Epidermal melanocyte (primary cell): Measurements from ENCODE around the gene ADGRG2.
"Not testable (repeated sequence)": the region's sequence is repeated elsewhere in the genome, so short reads cannot be mapped to it uniquely, and the experiment has no call there.

Experiments
- DNase-seq: peaks from one replicate; pipeline ENCODE4 v3.0.0; 2011; ENCODE audit warnings: low spot score; ENCODE audit not compliant: insufficient read length

Gene ADGRG2

GRCh38 chrX:18998653-18999052, 123.6 kb downstream of the ADGRG2 start:
- DNase-seq: no peak

DNA sequence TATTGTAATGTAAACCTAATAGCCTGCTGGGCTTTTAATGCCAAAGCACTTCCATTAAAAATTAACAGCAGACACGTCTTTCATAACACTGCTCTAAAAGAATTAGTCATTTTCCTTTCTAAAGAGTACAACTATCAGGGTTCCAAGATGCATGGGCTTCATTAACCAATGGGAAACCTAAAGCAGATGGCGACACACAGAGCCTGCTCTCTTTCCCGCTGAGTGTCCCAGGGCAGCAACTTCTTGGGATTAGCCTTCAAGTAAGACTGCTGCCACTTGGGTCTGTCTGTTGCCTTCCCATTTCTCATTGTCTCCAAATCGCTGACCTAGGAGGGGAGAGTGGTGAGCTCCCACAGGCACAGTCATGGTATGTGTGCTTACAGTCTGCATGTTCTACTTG, 124.4 kb downstream of the ADGRG2 start:
- DNase-seq: no peak

DNA sequence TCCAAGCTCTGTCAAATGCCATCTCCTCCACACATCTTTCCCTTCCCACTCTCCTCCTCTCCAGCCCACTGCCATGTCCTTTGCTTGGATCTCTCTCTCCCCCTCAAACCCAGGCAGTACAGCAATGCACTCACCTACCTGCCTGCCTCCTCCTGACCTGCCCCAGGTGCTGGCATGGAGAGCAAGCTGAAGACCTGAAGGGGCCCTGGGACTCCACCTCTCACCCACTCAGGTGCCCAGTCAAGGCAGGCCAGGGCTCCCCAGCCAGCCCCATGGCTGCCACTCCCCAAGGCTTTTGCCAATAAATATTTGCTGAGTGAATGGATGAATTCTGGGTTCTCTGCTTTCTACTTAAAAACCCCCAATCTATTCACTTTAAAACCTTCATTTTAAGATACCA, 125.7 kb downstream of the ADGRG2 start:
- DNase-seq: no peak

DNA sequence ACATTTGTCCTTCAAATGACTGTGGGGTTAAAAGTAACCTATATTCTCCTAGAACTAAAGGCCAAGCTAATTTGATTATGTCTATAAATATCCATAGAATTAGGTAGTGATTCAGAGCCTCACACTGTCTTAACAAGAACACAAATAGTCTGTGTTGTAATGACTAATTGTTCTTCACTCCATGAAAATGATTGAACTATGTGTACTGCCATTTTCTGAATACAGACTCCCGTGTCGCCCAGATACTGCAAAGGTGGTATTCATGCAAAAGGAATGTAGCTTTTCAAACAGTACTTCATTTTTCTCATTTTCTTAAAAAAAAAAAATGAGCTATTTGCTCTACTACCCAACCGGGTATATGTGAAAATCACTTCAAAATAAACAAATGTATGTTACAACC, 127.0 kb downstream of the ADGRG2 start:
- no peak for DNase-seq

- no peak for DNase-seq
Observed at GRCh38 chrX:18994713-18995112, 127.6 kb downstream of the ADGRG2 start.

DNA sequence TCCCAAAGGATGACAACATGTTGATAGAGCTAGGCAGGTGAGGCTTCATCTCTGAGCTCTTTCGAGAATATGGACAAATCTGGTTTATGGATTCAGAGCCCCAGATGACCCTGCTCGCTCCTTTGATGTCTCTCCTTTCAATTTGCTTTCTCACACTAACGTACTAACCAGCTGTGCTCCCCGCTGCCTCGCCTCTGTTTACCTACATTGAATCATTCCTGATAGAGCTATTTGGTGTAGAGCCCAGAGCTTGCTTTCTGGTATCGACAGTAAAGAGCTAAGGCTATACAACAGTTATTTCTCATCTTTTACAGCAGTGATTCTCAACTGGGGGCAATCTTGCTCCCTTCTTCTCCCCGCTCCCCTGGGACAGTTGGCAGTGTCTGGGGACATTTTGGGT, 129.4 kb downstream of the ADGRG2 start:
- DNase-seq: no peak

- no peak for DNase-seq
Observed at GRCh38 chrX:18985186-18985435, 137.2 kb downstream of the ADGRG2 start.

GRCh38 chrX:18984381-18985185, 137.7 kb downstream of the ADGRG2 start:
- peak; percentile 41 for DNase-seq

DNA sequence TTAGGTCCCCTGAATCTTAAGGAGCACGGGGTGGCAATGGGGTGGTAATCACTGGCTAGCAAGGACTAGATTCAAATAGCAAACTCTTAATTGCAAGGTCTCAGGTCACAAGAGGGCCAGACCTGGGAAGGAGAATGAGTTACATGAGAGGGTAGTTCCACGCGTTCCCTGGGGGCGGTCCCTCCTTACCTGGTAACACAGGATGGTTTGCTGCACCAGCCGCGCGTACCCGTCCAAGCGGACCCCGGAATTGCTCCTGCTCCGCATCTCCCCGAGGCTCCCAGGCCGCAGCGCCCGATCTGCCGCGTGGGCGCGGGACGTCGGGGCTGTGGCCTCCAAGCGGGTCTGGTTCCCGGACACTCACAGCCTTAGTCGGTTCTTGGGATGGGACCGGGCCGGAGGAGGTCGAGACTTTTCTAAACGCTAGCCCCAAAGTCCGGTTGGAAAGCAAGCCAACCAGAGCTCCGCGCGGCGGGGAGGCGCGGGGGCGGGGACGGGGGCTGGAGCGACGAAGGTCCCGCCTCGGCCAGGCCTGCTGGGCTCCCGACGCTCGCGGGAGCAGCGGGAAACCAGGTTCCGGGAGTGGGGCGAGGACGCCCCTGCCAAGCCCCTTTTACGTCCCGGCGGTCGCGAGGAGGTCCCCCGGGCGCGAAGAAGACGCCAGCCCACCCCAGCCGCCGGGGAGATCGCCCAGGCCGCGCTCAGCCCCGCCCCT, 138.4 kb downstream of the ADGRG2 start, which contains the start of gene PHKA2:
PHKA2 (minus strand) TSS at position 449 of the 715 bp plus-strand sequence; CDS start at position 267, 182 bp downstream.
- DNase-seq: peak; percentile 18

DNA sequence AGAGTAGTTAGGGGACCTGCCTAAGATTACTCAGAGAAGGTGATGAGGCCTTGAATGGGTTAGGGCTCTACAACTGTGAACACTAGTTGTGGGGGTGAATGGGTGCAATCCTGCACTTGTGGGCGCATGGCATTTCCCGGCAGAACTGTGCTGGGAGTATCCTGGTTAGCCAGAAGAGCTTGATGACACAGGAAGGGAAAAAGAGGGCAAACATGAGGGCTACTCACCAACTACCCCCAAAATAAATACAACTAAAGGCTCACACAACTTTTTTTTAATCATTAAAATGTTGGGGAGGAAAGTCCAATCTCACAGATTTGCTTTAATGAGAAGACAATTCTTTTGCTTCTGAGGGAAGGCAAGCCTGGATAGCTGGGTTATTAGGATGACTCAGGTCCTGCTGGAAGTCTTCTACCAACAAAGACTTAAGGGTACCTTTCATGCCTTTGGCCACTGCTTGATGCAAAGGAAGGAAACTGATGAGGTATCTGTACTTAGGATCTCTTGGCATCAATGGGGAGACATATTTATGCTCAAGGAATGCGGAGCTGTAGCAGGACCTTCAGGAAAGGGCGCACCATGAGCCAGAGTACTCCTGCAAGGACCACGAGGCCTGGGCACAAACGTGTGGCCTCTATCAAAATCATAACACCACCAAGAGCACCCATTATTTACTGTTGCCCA, 141.0 kb downstream of the ADGRG2 start:
- DNase-seq: no peak

- not testable (repeated sequence) for DNase-seq
Observed at GRCh38 chrX:18980262-18980661, 142.0 kb downstream of the ADGRG2 start.

GRCh38 chrX:18974993-18975392, 147.3 kb downstream of the ADGRG2 start:
- DNase-seq: no peak

- DNase-seq: no peak
Observed at GRCh38 chrX:18973527-18974192, 148.6 kb downstream of the ADGRG2 start.

DNA sequence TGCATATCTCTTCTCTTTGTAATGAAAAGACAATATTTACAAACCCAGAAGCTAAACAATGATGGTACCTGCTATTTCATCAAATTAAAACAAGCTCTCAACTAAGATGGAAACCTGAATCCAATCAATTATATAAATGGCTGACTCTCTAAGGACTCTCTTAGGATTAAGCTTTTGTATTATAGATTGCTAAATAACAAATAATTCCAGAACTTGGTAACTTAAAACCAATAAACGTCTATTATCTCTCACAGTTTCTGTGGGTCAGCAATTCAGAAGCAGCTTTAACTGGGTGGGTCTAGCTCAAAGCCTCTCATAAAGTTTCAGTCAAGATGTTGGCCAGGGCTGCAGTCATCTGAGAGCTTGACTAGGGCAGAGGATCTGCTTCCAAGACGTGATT, 150.8 kb downstream of the ADGRG2 start:
- DNase-seq: no peak

- DNase-seq: no peak
Observed at GRCh38 chrX:18970465-18970864, 151.8 kb downstream of the ADGRG2 start.

DNA sequence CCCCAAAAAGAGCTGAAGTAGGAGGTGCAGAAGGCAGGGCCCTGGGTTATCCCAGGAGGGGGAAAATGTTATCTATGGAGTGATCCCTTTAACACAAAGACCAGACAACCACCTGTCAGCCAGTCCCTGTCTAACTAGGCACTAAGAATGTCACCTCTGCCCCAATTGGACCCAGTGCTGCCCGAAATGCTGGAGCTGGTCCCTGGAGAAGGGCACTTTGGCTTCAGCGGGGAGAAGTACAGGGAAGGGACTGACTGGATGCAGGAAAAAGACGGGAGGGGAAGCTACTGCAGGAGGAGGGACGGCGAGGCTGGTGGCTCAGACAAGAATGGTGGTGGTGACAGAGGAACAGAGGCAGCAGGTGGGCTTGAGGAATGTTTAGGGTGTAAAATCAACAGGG, 155.6 kb downstream of the ADGRG2 start:
- DNase-seq: no peak

GRCh38 chrX:18964901-18965300, 157.4 kb downstream of the ADGRG2 start:
- DNase-seq: no peak

DNA sequence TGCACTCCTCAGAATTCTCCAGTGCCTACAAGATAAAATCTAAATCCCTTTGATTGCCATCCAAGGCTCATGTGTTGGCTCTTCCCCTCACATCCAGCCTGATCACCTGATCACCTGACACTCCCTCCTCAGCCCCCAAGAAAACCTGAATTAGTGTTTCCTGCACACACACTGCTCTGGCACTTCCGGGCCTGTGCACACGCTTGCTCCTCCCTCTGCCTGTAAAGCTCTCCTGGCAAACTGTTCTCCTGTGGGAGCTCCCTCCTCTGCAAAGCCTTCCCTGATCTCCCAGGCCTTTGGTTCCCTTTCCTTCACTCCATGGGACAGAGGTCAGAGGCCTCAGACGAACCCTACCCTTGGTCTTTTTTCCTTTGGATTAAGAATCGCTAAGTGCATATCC, 158.2 kb downstream of the ADGRG2 start:
- DNase-seq: no peak

DNA sequence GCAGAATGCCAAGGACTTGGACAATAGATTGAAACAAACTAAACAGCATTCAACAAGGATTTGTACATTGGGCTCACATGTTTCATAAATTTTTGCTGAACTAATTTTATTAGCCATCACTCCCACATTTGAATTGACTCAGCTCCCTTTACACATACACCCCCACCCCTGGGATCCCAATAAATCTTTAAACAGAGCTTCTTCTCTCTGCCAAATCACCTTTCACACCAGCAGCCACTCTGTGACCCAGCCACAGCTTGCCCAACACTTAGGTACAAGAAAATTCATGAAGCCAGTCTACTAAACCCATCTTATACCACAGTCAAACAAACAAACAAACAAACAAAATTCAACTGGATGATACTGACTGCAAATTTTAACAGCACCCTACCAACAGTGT, 159.9 kb downstream of the ADGRG2 start:
- no peak for DNase-seq

DNA sequence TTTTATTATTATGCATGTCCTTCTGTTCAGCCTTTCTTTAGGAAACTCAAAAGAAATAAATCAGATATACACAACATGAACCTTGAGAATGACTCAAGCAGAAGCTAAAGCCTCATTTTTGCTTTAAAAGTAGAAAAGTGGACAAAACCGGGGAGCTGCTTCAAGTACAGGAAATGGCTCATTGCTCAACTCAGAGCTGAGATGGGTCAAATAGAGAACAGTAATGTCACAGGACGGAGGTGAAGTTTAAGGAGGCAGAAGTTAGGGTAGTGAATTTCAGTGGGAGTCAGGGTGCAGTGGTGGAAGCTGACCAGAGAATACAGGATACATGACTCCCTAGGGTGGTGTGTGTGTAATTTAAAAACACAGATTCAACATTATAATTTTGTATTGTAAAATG, 160.6 kb downstream of the ADGRG2 start:
- no peak for DNase-seq

GRCh38 chrX:18956303-18957032, 165.8 kb downstream of the ADGRG2 start:
- DNase-seq: no peak
